Amniotic epithelial cell (primary cell): ENCODE measurements around the gene MRPL36.
"Not testable (repeated sequence)": the region's sequence is repeated elsewhere in the genome, so short reads cannot be mapped to it uniquely, and the experiment has no call there.

Experiments
- DNase-seq: peaks from one replicate; pipeline ENCODE4 v3.0.0-alpha.2; 2010; ENCODE audit warnings: low read depth

MRPL36 gene

DNA sequence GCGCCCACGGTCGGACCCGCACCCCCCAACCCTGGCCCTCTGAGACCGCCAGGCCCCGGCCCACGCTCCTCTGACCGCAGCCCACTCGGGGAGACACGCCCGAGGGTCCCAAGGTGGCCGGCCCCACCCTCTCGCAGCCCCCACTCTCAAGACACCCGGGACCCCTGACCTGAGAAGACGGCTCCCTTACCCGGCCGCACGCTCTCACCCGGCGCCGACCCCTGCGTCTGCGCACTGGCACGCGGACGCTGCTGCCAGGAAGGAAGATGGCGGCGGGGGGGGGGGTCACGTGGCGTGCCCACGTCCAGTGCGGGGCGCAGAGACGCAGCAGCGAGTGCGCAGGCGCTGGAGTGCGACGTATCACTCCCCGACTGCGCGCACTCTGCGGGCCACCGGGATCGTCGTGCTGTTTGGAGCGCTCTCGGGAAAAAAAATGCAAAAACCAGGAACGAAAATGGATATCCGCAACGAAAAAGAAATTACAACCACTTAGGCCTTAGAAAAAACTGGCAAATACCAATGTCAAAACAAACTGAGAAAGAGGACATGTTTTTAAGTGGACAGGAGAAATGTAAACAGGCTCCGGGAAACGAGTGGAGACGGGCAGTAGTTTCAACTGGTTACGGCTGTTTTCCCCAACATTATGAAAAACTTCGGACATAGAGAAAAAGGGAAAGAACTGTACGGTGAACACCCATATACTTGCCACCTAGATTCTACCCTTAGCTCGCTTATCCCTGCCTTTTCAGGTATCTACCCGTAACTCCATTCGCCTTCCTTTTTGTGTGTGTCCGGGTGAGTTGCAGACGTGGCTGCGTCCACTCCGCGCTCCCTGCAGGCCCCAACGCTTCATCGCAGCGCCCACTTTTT is at the start of gene MRPL36:
Gene MRPL36 (minus strand): TSS at position 236 of the 870 bp plus-strand sequence. CDS start 902 bp downstream, outside the sequence.
- peak; percentile 81 for DNase-seq

DNA sequence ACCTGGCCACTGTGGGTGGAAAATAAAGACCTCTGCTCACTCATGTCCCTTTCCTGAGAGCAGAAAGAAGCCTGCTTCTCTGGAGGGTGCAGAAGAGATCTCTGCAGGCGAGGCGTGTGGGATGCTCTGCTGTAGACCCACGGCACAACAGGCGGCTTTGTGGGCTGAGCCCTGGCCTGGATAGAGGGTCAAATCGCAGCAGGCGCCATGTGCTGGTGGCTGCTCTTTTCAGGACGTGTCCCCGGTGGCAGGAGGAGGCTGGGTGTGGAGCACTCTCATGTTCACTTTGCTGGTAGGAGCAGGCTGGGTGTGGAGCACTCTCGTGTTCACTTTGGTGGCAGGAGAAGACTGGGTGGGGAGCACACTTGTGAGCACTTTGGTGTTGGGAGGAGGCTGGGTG is 48.0 kb upstream of the MRPL36 start:
- DNase-seq, result no peak

DNA sequence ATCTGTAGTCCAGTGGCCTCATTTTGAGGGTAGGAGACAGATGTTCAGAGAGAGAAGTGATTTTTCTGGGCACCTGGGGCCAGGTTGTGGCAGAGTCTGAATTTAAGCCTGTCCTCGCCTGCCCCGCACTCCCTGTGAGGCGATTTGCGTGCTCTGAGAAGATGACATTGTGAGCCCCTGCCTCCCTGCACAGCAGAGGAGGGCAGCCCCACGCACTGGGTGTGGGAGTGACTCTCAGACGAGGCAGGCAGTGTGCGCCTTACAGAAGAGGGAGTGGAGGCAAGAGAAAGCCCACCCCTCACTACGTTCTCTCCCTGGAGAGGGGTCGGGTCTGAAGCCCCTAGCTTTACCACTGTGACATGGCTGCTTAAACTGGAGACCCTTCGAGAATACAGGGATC is 47.4 kb upstream of the MRPL36 start:
- no peak for DNase-seq

DNA sequence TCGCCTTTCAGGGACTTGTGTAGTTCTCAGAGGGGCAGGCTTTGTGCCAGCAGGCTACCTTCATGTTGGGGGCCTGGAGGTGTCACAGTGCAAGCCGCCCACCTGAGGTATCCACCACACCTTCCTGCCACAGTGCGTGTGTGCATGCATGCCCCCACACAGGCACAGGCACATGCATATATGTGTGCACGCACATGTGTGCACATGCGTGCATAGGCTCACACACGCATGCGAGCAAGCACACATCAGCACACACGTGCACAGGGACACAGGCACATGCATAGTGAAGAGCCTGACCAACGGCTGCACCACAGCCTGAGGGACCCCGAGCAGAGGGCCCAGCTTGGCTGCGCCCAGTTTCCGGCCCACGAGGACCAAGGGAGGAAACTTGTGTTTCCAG is 46.9 kb upstream of the MRPL36 start:
- no peak for DNase-seq

DNA sequence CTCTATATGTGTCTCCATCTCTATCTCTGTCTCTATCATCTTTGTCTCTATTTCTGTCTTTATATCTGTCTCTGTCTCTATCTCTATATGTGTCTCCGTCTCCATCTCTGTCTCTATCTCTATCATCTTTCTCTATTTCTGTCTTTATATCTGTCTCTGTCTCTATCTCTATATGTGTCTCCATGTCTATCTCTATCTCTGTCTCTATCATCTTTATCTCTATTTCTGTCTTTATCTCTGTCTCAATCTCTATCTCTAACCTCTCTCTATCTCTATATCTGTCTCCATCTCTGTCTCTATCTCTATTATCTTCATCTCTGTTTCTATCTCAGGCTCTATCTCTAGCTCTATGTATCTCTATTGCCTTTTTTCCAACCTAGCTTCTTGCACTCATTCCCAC is 46.1 kb upstream of the MRPL36 start:
- DNase-seq, result no peak

DNA sequence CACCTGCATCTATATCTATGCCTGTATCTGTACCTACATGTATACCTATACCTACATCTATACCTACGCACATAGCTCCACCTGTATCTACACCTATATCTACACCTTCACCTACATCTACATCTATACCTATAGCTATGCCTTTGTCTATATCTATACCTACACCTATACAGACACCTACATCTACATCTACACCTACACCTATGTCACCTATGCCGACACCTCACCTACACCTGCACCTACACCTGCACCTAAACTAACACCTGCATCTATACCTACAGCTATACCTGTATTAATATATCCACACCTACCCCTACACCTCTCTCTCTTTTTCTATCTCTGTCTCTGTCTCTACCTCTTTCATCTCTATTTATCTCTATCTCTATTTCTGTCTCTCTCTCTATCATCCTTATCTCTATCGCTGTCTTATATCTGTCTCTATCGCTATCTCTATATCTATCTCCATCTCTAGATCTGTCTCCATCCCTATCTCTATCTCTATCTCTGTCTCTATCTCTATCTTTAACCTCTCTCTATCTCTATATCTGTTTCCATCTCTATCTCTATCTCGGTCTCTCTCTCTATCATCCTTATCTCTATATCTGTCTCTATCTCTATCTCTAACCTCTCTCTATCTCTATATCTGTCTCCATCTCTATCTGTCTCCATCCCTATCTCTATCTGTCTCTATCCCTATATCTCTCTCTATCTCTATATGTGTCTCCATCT is 45.2 kb upstream of the MRPL36 start:
- DNase-seq, result no peak

DNA sequence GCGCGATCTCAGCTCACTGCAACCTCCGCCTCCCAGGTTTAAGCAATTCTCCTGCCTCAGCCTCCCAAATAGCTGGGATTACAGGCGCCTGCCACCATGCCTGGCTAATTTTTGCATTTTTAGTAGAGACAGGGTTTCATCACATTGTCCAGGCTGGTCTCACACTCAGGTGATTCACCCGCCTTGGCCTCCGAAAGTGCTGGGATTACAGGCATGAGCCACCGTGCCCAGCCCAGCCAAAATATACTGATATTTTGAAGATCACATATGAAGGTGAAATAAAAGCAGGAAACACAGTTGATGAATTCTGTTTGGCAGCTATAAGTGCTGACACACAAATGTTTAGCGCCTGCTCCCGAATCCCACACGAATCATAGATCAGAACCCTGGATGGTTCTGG is 44.1 kb upstream of the MRPL36 start:
- not testable (repeated sequence) for DNase-seq

DNA sequence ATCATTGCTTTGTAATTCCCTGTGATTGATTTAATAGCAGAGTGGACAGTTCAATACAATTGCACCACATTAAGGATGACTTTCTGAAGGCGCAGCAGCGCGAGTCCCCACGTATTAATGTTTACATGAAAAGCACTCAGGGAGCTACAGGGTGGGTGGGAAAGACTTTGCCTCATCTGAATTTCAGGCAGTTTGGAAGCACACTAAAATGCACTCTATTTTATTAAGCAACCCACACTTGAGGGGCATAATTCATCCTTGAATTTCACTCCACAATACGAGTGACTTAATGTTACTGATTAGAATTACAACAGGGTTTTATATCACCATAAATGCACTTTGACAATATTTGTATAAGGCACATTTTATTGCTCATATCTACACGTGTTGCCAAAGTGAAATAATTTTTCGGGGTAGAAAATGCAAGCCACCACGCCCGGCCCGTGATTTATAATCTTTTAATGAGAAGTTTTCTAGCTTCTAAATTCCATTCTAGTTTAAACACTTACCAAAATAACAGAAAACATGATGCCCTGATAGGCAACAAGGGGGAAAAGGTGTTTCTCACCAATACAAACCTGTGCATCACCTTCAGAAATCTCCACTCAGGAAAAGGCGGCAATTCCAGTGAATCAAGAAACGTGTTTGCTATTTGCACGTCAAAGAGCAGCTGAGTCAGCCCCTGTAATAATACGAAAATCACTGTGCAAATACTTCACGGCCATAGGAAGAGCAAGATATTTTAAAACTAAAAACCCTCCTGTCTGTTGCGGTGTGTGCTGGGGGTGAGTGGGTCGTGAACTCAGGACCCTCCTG is 42.6 kb upstream of the MRPL36 start:
- DNase-seq, result no peak

DNA sequence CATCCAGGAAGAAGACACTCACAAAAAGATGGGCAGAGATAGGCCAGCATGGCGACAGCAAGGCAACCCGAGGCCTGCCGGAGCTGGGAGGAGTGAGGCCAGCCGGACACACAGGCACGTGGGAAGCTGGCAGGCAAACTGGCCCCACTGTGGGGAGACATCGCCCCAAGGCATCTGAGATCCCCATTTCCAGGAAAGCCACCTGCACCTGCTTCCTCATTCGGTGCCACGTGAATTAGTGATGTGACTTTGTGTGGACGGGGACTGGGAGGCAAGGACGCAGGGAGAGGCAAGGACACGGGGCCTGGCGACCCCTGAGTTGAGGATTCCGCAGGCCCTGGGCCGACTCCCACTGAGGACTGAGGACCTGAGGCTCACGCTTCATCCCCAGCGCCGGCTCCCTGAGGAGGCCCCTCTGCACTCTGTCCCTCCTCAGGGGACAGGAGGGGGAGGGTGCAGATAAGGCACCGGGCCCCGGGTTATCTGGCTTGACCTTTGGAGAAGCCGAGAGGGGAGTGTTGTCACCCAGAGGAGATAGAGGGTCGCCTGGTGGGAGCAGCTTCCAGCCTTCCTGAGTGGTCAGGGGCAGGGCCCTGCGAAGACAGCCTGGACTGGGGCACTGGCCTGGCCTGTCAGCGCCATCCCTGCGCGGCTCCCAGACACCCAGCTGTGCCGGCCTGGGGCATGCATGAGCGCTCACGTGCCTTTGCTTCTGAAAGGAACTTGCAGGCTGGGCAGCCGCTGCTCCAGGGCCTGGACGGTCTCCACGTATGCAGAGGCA is 41.3 kb upstream of the MRPL36 start:
- no peak for DNase-seq

DNA sequence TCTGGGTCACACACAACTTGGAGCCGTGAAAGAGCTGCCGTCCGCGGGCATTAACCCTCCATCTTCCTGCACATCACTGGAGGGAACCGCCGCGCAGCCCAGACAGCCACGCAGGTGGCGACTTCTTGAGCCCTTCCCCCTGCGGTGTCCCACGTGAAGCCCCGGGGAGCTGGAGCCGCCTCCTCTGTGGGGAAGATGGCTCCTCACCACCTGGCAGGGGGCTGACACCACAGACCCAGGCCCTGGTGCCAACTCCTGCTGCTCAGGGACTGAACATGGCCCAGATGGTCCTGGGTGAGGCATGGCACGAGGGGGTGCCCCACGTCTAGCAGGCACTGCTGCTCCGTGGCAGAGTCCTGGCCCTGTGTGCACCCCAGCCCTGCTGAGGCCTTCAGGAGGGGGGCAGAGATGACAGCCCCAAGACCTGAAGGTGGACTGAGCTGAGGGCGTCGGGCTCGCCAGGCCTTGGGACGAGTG is 40.5 kb upstream of the MRPL36 start:
- DNase-seq, result no peak

DNA sequence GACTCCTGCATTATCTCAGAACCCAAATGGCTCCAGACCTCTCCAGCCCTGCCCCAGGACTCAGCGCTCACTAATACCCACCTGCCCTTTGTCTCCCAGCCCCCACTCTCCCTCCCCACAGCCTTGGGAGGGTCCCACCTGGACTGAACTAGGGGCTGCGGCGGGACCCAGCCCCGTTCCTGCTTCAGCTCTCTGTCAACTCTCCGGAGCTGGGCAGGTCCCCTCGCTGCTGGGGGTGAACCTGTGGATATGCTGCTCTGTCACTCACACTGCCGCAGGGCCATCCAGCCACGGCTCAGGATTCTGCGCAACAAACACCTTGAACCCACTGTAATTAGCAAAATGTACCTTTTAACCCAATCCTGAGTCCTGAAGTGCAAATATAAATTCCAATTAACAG is 38.4 kb upstream of the MRPL36 start:
- no peak for DNase-seq

DNA sequence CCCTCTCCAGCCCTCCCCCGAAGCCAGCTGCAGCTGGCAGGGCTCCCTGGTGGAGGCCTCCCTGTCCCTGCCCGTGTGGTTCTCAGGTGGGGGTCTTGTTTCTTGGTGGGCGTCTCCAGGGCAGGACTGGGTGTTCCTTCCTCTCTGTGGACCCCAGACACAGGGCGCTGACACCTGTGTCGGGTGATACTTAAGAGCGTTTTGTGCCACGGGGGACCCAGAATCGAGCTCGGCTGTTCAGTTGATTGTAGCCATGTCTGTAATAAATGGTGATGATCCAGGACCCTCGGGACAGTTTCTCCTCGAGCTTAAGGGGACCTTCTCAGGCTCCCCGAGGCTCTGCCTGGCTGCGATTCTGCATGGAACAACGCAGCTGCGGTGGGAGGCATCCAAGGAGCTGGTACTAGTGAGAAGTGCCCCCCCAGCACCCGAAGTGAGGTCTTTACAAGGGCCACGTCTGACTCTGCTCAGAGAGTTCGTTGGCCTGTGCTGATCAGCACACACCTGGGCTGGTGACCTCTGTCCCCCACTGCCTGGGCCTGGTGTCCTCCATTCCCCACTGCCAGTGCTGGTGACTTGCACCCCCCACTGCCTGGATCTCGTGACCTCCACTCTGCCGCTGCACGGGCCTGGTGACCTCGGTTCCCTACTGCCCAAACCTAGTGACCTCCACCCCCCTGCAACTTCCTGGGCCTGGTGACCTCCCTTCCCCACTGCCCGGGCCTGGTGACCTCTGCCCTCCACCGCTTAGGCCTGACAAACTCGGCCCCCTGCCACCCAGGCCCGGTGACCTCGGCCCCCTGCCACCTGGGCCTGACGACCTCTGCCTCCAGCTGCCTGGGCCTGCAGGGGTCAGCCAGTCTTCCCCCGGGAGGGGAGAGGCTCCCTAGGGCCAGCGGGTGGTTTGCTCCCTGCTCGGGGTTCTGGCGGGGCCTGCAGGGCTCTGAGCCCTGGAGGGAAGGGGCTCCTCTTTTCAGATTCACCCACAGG is 37.5 kb upstream of the MRPL36 start:
- DNase-seq, result no peak

DNA sequence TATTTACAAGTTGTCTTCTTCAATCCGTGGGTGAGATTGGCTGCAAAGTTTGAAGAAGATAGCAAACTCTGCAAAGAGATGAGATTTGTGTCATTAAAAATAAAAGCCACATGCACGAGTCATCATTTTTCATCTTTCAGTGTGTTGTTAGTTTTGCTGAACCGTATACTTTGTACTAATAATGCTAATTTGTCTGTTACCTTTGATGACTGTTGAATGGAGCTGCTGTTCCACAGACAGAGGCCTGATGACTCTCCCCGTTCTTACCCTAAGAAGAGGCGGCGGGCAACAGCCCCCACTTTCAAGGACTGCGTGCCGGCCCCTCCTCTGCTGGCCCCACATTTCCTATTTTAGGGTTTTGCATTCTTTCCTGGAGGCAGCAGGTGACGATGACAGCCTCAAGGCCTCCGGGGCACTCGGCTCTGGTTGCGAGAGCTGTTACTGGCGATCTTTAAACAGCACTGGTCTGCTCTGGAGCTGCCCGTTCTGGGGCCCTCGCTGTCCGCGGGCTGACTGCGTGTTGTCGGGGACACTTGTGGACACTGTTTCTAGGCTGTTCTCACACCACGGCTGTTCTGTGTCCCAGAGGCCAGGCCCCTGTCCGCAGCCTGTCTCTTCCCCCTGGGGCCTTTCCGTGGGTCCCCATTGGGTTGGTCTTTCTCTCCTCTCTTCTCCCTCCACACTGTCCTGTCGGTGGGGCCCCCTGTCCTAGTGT is 36.7 kb upstream of the MRPL36 start:
- DNase-seq, result no peak

DNA sequence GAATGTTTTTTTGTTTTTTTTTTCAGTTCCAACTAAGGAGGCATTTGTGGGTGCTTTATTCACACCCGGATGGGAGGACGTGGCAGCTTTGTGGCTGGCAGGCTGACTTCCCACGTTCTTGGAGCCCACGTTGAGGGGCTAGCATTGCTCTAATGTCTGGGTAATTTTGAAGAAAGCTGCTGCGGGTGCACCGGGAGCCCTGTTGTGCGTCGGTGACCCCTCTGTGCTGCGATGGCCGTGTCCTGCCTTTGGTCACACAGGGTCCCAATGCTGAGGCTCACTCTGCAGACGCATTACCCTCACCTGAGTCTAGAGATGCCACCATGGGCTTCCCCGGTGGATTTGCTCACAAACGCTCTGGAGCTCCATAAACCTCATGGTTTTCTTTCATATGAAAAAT is 35.8 kb upstream of the MRPL36 start:
- no peak for DNase-seq

DNA sequence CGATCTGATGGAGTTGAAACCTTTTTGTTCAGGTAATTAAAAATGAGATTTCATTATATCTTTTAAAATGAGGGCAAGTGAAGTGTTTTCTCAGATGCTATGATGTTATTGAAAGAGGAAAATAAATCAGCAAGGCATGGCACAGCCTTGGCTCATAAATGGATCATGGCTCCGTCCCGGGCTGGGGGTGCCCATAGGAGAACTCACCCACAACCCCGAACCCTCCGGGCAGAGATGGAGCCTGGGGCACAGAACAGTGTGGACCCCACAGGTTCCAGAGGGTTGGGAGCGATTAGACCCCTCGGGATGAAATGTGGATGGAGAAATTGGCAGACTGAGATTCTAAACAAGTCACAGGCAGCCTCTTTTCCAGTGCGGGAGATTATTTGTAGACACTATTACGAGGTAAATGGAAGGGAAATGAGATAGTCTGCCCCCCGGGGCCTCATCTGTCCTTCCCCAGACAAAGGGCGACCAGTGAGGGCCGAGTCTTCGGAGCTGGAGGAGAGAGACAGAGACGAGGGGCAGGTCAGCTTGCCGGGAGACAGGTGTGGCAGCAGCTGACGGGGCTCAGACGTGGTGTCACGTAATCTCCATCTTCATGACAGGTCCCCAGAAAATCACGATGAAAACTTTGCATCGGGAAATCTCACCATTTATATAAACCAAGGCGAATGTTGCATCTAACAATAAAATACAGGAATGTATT is 35.2 kb upstream of the MRPL36 start:
- DNase-seq, result no peak

DNA sequence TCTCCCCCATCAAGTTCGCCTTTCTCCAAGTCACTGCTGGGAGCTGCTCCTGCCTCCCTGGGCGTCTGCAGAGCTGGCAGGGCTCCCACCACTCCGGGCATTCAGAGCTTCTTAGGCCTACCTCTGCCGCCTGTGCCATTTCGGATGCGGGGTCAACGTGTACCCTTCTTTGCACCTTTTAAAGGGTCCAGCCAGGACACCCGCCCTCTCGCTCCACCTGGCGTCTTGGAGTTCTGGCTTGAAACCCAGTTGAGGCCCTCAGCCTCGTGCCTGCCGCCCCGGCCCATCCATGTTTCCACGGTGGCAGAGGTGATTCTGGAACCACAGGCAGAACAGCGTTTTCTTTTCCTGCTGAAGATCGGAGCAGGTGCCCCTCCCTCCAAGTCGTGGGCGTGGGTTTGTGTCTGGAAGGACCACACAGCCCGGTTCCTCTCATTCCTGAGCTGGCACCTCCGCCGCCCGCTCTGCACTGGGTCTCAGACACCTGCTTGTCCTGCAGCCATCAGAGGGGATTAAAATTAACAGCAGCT is 34.5 kb upstream of the MRPL36 start:
- DNase-seq, result no peak

DNA sequence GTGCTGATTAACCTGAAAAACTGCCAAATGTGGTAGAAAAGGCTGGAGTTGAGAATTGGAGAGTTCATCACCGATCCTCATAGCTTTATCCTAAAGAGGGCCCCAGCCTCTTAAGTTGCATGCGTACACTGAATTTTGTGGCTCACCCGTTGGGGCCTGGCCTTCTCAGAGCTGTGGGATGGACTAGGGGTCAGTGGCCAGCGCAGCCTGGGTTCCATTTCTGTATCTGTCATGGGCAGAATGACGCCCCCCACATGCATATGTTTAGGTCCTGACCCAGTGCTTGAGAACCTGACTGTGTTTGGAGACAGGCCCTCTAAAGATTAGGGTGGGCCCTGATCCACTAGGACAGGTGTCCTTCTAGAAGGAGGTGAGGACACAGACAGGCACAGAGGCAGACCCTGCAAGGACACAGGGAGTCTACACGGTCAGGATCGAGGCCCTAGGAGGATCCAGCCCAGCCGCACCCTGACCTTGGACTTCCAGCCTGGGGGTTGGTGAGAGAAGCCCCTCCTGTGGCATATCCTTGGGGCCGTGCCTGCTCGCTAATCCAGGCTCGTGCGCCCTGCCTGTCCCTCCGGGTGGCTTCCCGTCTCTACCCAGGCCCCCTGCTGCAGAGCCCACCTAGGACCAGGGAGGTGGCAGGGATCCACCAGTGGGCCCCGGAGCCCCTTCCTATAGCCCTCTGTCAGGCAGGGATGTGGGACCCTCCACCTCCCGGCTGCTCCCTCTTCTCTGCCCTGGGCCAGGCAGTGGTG is 33.8 kb upstream of the MRPL36 start:
- no peak for DNase-seq
